SK-N-SH treated with all-trans-retinoic acid at 6 μM for 48 hours (cell line): ENCODE results near the gene STT3B.

ENCODE experiments used
- ATAC-seq: fragments of 200-7000 bp; cut with Tn5 transposase; 3 replicates; pipeline ENCODE4 v1.9.1; 2020; ENCODE audit warnings: mild to moderate bottlenecking, moderate library complexity
- ARNTL ChIP-seq: fragments of 450-650 bp; formaldehyde crosslinking; IDR thresholded peaks from 2 replicates; pipeline ENCODE4 v1.5.0; 2020; ENCODE audit warnings: low read depth, mild to moderate bottlenecking, moderate library complexity, borderline replicate concordance
- BACH2 ChIP-seq: fragments of 250-450 bp; sonication (Bioruptor Pico); IDR thresholded peaks from 2 replicates; pipeline ENCODE4 v1.9.0; 2021; ENCODE audit warnings: mild to moderate bottlenecking, borderline replicate concordance
- CREB5 ChIP-seq: fragments of 250-450 bp; sonication (Bioruptor Pico); IDR thresholded peaks from 2 replicates; pipeline ENCODE4 v1.5.1; 2020; ENCODE audit warnings: low read depth, mild to moderate bottlenecking, moderate library complexity
- CSRNP3 ChIP-seq: fragments of 250-450 bp; sonication (Bioruptor Pico); IDR thresholded peaks from 2 replicates; pipeline ENCODE4 v1.5.1; 2021; ENCODE audit warnings: mild to moderate bottlenecking, moderate library complexity
- ESRRG ChIP-seq: fragments of 250-450 bp; sonication (Bioruptor Pico); IDR thresholded peaks from 2 replicates; pipeline ENCODE4 v1.6.1; 2021; ENCODE audit warnings: mild to moderate bottlenecking
- GLIS3 ChIP-seq: fragments of 250-450 bp; sonication (Bioruptor Pico); IDR thresholded peaks from 2 replicates; pipeline ENCODE4 v1.5.0; 2020; ENCODE audit warnings: mild to moderate bottlenecking, moderate library complexity
- OSR1 ChIP-seq: fragments of 250-450 bp; sonication (Bioruptor Pico); IDR thresholded peaks from 2 replicates; pipeline ENCODE4 v1.8.0; 2022; ENCODE audit warnings: moderate library complexity, mild to moderate bottlenecking, inconsistent platforms
- POU6F1 ChIP-seq: fragments of 250-450 bp; sonication (Bioruptor Pico); IDR thresholded peaks from 2 replicates; pipeline ENCODE4 v1.8.0; 2021; ENCODE audit warnings: low read depth, mild to moderate bottlenecking, moderate library complexity, borderline replicate concordance
- RARB ChIP-seq: fragments of 250-450 bp; sonication (Bioruptor Pico); IDR thresholded peaks from 2 replicates; pipeline ENCODE4 v1.8.0; 2021; ENCODE audit warnings: mild to moderate bottlenecking, moderate library complexity
- TCF4 ChIP-seq: fragments of 250-450 bp; sonication (Bioruptor Pico); IDR thresholded peaks from 2 replicates; pipeline ENCODE4 v1.8.0; 2021; ENCODE audit warnings: mild to moderate bottlenecking, moderate library complexity, borderline replicate concordance
- TOX ChIP-seq: fragments of 250-450 bp; sonication (Bioruptor Pico); IDR thresholded peaks from 2 replicates; pipeline ENCODE4 v1.8.0; 2021; ENCODE audit warnings: mild to moderate bottlenecking, moderate library complexity, borderline replicate concordance
- TSHZ2 ChIP-seq: fragments of 250-450 bp; sonication (Bioruptor Pico); IDR thresholded peaks from 2 replicates; pipeline ENCODE4 v1.5.0; 2020; ENCODE audit warnings: mild to moderate bottlenecking, moderate library complexity
- ZC3H10 ChIP-seq: fragments of 250-450 bp; sonication (Bioruptor Pico); IDR thresholded peaks from 2 replicates; pipeline ENCODE4 v1.5.1; 2021; ENCODE audit warnings: mild to moderate bottlenecking, moderate library complexity
- ZFP3 ChIP-seq: fragments of 250-450 bp; sonication (Bioruptor Pico); IDR thresholded peaks from 2 replicates; pipeline ENCODE4 v1.5.0; 2020; ENCODE audit warnings: mild to moderate bottlenecking, moderate library complexity
- ZFP30 ChIP-seq: fragments of 450-650 bp; formaldehyde crosslinking; IDR thresholded peaks from 2 replicates; pipeline ENCODE4 v1.5.0; 2022; ENCODE audit warnings: mild to moderate bottlenecking, moderate library complexity
- ZNF565 ChIP-seq: fragments of 450-650 bp; formaldehyde crosslinking; conservative IDR thresholded peaks from 2 replicates; pipeline ENCODE4 v1.5.0; 2020; ENCODE audit warnings: low read depth, mild to moderate bottlenecking, moderate library complexity
- ZNF70 ChIP-seq: fragments of 450-650 bp; formaldehyde crosslinking; IDR thresholded peaks from 2 replicates; pipeline ENCODE4 v1.5.0; 2020; ENCODE audit warnings: mild to moderate bottlenecking, moderate library complexity
- ZNF8 ChIP-seq: fragments of 450-650 bp; formaldehyde crosslinking; IDR thresholded peaks from 2 replicates; pipeline ENCODE4 v1.5.0; 2020; ENCODE audit warnings: mild to moderate bottlenecking, moderate library complexity
- TF ChIP-seq, protein P1 (sequence below): fragments of 250-450 bp; sonication (Bioruptor Pico); IDR thresholded peaks from 2 replicates; pipeline ENCODE4 v1.8.0; 2020; ENCODE audit warnings: mild to moderate bottlenecking, moderate library complexity, borderline replicate concordance

STT3B gene

DNA sequence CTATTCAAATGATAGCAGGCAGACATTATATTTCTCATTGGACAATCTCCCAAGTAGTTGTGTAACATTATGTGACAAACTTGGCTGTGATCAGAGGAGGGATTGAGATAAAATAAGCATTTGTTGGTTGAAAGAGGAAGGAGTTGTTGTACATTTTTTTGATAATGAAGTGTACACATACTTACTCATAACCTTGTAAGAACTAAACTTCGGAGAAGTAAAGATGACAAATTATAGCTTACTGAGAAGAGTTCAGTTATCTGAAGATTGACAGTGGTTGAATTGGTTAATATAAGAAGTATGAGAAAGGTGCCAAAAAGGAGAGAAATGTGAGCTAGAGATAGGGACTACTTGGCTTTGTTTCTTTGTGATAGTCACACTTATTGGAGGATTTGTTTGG lies 32.6 kb downstream of the STT3B start:
- no peak for ATAC-seq
- no peak for TF ChIP-seq TCF4
- TF ChIP-seq ZFP3 (CRISPR knock-in tag), result no peak
- TF ChIP-seq, protein P1, sequence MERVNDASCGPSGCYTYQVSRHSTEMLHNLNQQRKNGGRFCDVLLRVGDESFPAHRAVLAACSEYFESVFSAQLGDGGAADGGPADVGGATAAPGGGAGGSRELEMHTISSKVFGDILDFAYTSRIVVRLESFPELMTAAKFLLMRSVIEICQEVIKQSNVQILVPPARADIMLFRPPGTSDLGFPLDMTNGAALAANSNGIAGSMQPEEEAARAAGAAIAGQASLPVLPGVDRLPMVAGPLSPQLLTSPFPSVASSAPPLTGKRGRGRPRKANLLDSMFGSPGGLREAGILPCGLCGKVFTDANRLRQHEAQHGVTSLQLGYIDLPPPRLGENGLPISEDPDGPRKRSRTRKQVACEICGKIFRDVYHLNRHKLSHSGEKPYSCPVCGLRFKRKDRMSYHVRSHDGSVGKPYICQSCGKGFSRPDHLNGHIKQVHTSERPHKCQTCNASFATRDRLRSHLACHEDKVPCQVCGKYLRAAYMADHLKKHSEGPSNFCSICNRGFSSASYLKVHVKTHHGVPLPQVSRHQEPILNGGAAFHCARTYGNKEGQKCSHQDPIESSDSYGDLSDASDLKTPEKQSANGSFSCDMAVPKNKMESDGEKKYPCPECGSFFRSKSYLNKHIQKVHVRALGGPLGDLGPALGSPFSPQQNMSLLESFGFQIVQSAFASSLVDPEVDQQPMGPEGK (CRISPR knock-in tag), result no peak
- no peak for TF ChIP-seq ZNF565
- no peak for TF ChIP-seq ARNTL (CRISPR knock-in tag)
- TF ChIP-seq TOX, result no peak
- no peak for TF ChIP-seq ESRRG (CRISPR knock-in tag)
- TF ChIP-seq TSHZ2 (CRISPR knock-in tag), result no peak
- no peak for TF ChIP-seq ZNF8 (CRISPR knock-in tag)
- no peak for TF ChIP-seq ZC3H10
- no peak for TF ChIP-seq POU6F1 (CRISPR knock-in tag)

DNA sequence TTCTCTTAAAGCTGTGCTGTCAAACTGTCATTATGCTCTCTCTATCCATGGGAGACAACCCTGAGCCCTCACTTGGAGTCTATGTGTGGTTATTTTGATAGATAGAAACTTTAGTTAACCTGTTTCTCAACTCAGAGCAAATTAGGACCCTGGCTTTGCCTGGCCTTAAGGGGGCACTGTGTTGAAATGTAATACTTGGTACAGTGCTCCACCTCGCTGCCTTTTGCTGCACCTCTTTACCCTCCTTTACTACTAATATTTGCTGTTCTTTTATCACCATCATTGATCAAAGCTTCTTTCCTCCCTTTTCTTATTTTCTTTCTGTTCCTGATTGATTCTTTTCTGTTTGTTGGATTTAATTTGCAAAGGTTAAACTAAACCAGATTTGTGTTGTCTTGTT lies 34.3 kb downstream of the STT3B start:
- TF ChIP-seq OSR1 (CRISPR knock-in tag), result no peak
- TF ChIP-seq ZNF70 (CRISPR knock-in tag), result peak; percentile 25; the same call in 1 of the 2 replicates
- ATAC-seq, result peak; percentile 63; the same call in 2 of the 3 replicates

- no peak for ATAC-seq
- no peak for TF ChIP-seq TOX
- no peak for TF ChIP-seq ZC3H10
- no peak for TF ChIP-seq RARB
- TF ChIP-seq, protein P1 (CRISPR knock-in tag), result no peak
- no peak for TF ChIP-seq BACH2 (CRISPR knock-in tag)
- TF ChIP-seq ZNF8 (CRISPR knock-in tag), result no peak
- no peak for TF ChIP-seq ZNF565
Observed at GRCh38 chr3:31568649-31569048, 35.9 kb downstream of the STT3B start.

GRCh38 chr3:31571325-31571724 lies 38.6 kb downstream of the STT3B start:
- TF ChIP-seq TCF4 (no peak), ZFP3 (CRISPR knock-in tag) (no peak), CSRNP3 (no peak), TOX (no peak), ZFP30 (no peak), GLIS3 (CRISPR knock-in tag) (no peak), OSR1 (CRISPR knock-in tag) (no peak), BACH2 (CRISPR knock-in tag) (no peak), ZC3H10 (no peak), POU6F1 (CRISPR knock-in tag) (no peak), ZNF8 (CRISPR knock-in tag) (no peak), CREB5 (CRISPR knock-in tag) (no peak)
- TF ChIP-seq, protein P1 (CRISPR knock-in tag), result no peak
- no peak for ATAC-seq
